NCI-H1930 (cell line): ENCODE results near the gene TOR4A.

ENCODE experiments used
- DNase-seq, 2 experiments: peaks; one replicate each; lab custom pipeline; 2025; lab: John Stamatoyannopoulos, UW

The TOR4A gene

DNA sequence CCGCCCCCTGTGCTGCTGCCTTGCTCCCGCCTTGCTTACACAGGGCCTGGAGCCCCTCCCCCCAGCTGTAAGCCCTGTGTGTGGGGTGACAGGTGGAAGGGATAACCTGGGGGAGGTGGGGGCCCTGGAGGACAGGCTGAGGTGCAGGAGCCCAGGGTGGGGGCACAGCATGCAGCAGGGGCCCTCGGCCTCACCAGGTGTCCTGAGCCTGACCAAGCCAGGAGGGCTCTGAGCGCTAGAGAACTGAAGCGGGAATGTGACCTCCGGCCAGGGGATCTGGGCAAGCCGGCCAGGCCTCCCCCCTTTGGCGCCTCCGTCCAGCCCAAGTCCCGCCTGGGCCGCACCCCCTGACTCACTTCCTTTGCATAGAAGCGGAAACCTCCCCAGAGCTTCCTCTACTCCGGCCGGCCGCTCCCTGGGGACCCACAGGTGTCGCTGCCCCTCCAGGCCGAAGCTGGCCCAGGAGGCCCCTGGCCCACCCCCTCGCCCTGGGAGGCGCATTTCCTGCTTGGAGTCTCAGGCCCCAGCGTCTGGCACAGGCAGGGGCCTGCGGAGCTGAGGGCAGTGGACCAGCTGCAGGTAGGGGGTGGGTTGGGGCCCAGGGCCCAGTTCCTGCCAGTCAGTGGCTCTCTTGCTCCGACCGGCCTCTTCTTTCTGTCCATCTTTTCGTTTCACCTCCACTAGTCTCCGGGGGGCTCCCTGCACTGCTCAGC lies at the start of gene TOR4A:
Gene TOR4A, plus strand, starts transcription at position 398 of the 713 bp plus-strand sequence. CDS start 964 bp downstream, outside the sequence.
- DNase-seq, result no peak

DNA sequence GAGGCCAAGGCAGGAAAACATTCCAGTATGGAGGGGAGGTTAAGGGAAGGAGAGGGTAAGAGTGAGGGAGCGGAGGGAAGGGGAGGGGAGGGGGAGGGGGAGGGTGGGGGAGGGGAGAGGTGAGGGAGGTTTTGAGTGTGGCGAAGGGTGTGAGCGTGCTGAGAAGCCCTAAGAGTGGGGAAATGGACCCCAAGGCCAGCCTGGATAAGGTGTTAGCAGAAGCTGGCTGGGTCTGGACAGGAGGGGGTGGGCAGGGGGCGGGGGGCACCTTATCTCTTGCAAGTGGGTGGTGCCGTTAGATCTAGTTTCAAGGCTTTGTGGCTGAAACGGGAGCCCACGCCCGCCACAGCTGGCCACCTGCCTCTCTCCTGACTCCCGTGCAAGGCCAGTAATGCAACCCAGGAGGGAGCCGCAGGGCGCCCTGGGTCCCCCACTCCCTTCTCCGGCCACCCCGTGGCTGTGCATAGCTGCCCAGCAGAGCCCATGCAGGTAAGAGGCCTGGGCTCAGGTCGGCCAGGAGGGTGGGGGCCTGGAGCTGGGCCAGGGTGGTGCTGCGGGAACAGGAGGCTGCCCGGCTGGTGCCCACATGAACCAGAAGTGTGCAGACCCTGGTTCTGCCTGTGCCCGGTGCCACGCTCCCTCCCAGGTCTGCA lies 49.5 kb upstream of the TOR4A start:
- no peak for DNase-seq

DNA sequence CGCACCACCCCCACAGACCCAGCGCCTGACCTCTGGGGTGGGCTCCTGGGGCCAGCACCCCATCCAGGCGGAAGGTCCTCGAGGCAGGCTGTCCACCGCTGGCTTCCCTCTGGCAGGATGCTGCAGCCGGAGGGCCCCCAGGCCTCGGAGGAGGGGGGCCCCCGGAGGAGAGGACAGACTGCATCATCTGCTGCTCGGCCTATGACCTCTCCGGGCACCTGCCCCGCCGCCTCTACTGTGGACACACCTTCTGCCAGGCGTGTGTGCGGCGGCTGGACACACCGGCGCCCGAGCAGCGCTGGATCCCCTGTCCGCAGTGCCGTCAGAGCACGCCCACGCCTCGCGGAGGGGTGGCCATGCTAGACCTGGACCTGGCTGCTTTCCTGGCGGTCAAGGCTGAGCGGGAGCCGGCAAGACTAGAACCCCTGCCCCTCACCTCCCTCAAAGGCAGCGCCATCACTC lies 49.0 kb upstream of the TOR4A start:
- DNase-seq, result no peak

DNA sequence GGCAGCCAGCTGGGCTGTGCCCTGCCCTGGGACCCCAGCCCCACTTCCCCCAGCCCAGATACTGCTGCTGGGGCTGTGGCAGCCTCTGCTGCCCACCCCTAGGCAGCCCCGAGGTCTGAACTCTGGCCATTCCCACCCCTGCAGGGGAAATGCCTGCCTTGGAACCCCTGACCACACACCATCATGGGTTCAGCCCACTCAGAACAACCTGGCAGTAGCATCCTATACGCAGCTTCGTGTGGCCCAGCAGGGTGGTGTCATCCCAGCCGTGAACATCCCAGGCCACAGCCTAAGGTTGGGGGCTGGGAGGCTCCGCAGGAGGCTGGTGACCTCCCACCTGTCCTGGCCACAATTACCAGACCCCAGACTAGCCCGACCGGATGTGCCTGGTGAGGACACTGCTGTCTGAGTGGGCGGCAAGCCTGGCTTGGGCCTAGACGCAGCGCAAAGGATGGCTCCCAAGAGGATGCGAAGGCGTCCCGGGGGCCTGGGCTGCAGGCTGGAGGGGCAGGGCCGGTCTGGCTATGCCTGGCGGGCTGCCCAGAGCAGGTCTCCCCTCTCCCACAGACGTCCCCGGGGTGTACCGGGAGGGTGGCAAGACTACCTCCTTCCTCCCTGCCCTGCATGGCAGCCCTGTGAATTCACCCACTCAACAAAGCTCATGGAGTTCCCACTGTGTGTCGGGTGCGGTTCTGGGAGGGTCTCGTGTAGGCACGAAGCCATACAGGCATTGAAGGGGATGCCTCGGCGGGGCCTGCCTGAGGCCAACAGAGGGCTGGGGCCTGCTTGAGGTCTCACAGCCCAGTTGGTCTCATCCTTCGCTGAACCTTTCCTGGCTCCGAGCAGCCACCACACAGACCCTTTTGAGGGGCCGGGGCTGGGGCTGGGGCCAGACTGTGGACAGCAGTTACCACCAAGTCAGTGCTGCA lies 48.3 kb upstream of the TOR4A start:
- no peak for DNase-seq

DNA sequence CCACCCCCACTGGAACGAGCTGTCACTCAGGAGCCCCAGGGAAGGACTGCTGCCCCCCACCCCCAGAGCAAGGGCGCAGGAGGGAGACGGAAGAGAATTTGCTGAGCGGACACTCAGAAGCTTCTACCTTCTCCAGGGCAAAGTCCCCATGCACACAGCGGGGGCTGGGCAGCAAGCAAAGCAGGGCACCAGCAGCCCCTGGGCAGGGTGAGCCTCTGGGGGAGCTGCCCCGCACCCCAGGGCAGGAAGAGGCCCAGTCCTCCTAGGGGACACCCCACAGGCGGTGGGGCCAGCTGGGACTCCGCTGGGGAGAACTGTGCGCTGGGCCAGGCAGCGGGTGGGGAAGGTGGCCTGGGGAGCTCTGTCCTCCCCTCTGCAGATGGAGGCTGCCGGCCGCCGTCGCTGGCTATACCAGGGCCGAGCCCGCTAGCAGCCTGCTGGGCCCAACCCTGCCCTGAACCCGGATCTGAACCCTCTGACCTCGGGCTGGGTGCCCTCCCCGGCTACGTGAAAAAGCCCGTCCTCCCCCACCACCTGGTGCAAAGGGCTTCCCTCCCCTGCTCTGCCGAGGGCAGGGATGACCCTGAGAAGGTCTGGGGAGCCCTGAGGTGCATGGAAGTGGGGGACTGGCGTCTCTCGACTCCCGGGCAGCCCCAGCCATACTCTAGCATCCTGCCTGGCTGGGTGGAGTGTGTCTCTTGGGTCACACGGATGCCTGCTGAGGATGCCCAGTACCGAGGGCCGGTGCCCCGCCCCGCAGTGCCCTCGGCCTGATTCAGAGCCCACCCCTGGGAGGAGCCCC lies 47.4 kb upstream of the TOR4A start:
- DNase-seq, result no peak

DNA sequence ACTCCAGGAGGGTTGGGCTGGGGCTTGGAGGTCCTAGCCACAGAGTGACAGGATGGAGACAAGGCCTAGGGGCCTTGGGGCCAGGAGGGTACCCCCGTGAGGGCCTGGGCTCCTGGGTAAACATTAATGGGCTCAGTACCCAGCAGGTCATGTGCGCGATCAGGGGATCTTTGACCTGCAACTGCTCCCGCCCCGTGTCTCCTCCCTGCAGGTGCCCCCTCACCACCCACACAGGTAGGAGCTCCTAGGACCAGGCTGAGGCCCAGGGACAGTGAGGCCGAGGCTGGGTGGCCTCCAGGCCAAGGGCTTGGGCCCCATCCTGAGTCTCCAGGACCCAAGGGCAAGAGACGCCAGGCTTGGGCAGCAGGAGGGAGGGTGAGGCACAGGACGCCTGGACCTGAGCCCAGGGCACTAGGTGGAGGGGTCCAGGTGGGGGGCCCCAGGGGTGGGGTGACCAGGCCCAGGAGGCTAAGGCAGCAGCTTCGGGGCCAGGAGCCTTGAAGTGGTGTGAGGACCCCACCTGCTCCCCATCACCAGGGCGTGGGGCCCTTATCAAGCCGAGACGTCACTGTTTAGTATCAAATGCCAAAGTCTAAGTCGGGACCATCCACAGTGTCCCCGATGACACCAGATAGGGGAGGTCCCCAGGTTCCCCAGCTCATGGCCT lies 46.7 kb upstream of the TOR4A start, which contains the start of gene SLC34A3:
Gene SLC34A3, plus strand, starts transcription at position 197 of the 667 bp plus-strand sequence. CDS start 802 bp downstream, outside the sequence.
- no peak for DNase-seq

DNA sequence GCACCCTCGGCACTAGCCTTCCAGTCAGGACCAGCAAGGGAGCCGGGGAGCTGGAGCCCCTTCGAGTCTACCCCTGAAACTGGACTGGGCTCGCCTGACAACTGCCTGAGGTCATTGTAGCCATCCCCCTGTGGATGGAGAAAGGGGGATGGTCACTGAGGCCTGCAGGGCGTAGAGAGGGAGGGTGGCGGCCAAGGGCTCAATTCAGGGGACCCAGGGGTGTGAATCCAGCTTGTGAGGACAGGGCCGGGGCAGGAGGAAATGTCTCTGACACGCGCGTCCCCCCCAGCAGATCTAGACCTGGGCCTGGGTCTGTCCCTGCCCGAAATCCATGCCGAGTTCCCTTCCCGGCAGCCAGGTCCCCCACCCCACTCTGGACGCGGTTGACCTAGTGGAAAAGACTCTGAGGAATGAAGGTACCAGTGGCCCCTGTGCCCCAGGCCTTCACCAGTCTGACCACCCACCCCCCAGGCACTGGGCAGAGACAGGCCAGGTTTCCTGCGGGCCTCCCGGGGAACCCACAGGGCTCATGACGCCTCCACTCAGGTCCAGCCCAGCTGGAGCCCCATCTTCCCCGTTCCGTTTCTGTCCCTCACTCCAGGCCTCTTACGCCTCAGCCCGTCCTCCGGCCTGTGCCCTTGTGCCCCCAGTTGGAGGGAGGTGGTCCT lies 46.0 kb upstream of the TOR4A start:
- DNase-seq, result no peak

DNA sequence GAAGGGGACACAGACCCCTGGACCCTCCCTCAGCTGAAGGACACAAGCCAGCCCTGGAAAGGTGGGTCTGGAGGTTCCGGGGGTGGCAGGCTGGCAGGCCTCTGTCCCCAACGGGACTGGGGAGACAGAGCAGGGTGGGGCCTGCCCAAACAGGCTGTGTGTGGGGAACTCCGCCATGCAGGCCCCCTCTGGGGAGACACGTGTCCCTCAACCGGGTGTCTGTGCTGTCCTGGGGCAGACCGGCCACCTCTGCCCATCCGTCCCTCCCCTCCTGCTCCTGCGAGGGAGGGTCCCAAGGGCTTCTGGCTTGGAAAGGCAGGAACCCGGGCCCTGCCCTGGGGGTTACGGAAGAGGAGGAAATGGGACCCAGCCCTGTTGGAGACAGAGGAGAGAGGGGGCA lies 45.4 kb upstream of the TOR4A start:
- DNase-seq, result no peak

DNA sequence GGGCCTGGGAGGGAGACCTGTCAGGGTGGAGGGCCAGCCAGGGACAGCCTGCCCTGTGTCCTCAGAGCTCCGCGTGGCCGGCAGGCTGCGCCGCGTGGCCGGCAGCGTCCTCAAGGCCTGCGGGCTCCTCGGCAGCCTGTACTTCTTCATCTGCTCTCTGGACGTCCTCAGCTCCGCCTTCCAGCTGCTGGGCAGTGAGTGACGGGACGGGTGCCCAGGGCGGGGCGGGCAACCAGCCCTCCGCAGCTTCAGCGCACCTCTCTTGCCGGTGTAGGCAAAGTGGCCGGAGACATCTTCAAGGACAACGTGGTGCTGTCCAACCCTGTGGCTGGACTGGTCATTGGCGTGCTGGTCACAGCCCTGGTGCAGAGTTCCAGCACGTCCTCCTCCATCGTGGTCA lies 45.0 kb upstream of the TOR4A start:
- no peak for DNase-seq

DNA sequence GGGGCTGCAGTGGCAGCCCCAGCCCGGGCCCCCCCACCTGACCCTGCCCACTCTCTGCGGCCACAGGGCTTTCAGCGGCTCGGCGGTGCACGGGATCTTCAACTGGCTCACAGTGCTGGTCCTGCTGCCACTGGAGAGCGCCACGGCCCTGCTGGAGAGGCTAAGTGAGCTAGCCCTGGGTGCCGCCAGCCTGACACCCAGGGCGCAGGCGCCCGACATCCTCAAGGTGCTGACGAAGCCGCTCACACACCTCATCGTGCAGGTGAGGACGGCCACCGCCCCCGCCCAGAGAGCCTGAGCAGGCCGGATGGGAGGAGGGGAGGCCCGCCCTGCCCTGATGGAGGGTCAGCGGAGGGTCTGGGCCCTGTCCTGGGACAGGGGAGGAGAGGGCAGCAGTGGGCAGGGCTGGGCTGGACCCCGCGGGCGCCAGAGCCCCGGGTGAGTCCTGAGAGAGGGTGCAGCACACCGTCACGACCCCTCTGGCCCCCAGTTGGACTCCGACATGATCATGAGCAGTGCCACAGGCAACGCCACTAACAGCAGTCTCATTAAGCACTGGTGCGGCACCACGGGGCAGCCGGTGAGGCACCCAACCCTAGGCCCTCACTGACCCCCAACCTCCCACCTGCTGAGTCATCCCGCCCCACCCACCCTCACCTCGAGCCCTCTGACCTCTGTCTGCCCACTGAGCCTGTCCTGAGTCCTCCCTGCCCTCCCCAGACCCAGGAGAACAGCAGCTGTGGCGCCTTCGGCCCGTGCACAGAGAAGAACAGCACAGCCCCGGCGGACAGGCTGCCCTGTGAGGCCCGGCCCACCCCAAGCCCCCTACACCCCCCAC lies 44.2 kb upstream of the TOR4A start:
- DNase-seq, result no peak

DNA sequence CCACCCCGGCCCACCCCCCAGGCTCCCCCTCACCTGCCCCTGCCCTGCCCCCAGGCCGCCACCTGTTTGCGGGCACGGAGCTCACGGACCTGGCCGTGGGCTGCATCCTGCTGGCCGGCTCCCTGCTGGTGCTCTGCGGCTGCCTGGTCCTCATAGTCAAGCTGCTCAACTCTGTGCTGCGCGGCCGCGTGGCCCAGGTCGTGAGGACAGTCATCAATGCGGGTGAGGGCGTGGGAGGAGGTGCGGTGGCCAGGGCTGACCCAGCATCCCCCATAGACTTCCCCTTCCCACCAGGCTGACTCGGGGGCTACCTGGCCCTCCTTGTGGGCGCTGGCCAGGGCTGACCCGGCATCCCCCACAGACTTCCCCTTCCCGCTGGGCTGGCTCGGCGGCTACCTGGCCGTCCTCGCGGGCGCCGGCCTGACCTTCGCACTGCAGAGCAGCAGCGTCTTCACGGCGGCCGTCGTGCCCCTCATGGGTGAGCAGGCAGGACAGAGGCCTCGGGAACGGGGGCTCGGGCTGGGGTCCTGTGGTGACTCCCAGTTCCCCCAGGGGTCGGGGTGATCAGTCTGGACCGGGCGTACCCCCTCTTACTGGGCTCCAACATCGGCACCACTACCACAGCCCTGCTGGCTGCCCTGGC lies 43.4 kb upstream of the TOR4A start:
- DNase-seq, result no peak

DNA sequence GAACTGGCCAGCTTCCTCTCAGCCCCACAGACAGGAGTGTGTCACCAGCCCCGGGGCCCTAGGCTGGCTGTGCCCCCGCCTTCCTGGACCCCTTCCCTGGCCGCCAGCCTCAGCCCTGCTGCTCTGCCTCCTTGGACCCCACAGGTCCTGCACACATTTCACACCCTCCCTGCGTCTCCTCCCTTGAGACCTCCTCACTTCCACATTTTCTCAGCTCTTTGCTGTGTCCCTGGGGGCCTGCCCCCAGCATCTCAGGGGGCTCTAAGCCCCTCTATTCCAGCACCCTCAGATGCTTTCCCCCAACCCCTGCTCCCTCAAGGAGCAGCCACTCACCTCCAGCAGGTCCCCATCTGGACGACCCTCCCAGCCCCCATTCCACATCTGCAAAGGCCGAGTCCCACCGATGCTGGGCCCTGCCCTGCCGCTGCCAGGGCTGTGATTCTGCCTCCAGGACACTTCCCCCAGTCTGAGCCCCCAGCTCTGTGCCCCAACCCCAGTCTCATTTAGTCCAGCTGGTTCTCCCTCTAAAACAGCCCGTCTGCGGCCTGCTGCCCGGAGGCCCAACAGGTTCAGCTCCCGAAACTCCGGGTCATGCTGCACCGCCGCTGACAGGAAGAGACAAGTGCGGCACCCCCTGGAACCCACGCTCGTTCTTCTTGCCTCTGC lies 42.6 kb upstream of the TOR4A start:
- no peak for DNase-seq

DNA sequence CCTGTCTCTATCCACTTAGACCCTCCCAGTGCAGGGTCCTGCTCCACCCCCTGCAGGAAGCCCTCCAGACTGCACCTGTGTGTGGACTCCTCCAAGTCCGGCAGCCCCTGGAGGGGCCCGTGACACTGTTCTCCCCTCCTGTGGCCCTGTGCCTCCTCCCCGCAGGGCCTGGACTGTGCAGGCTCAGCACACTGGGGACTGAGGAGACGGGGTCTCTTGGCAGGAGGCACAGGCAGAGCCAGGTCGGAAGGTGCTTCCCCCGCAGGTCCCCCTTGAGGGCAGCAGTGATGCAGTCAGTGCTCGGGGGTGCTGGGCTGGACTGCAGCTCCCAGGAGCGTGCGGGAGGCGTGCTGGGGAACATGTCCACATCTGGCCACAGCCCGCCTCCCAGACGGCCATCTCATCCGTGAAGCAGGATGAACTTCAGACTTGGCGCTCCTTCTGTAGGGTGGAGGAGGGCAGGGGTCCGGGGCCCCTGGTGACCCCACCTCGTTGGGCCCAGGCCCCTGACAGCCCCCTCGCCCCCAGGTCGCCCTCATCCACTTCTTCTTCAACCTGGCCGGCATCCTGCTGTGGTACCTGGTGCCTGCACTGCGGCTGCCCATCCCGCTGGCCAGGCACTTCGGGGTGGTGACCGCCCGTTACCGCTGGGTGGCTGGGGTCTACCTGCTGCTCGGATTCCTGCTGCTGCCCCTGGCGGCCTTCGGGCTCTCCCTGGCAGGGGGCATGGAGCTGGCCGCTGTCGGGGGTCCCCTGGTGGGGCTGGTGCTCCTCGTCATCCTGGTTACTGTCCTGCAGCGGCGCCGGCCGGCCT lies 41.9 kb upstream of the TOR4A start:
- no peak for DNase-seq

DNA sequence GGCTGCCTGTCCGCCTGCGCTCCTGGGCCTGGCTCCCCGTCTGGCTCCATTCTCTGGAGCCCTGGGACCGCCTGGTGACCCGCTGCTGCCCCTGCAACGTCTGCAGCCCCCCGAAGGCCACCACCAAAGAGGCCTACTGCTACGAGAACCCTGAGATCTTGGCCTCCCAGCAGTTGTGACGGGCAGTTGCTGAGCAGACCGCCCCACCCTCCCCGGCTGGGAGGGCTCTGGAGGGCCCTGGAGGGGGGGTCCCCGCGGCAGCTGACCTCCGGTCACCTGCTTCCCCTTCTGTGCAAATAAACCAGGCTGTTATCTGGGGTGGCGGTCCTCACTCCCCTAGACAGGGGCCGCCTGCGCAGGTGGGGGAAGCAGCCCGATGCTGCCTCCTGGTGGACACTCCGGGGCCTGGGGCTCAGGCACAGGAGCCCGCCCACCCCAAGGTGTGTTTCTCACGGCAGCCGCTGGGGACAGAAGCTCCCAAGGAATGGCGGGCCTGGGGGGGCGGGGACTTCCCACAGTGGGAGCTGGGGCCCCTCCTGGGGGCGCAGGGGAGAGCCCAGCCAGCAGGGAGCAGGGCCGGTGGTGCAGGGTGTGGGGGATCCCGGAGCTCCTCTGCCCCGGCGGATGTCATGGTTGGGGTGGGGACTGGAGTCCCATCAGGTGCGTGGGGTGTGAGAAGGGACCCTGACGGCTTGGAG lies 41.1 kb upstream of the TOR4A start:
- peak; percentile 82 to 91 for DNase-seq

DNA sequence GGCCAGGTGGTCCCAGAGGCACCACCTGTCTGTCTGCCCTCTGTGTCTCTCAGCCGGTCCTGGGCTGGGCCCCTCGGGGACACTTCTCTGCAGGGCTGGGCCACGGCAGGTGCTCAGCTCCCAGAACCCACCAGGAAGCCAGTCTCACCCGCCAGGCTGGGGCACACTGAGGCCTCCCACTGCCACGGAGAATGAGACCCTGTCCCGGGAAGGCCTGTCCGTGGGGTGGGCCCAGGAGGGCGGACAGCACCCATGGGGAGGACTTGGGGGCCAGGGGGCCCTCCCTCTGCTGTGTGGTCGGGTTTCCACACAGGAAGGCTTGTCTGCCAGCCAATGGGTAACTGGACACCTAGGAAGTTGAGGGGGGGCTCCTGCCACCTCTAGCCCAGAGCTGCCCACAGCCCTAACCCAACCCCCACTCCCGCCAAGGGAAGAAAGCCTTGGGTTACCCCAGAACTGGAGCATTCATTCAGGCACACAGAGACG lies 40.5 kb upstream of the TOR4A start:
- no peak for DNase-seq
